Right atrium auricular region (tissue), 2 donors: ENCODE data around the gene VEPH1. TPM values are rescaled to one million over a fixed set of nuclear protein-coding genes. Genes with fewer than 3 reads are reported as not detected.

ENCODE experiments used
- DNase-seq: peaks from one replicate; pipeline ENCODE4 v3.0.0-alpha.2; 2019; ENCODE audit warnings: low spot score
- H3K27ac ChIP-seq, 2 donors: fragments of 200-600 bp; sonication (generic); 1 replicate in 1 of 2; 2 replicates in 1 of 2; pipeline ENCODE4 v1.5.1; 2016 to 2019
- H3K27me3 ChIP-seq, 2 donors: fragments of 200-600 bp; sonication (generic); one replicate each; pipeline versions ENCODE4 v1.5.1 to v1.6.0; 2017 to 2019
- H3K36me3 ChIP-seq: fragments of 200-600 bp; sonication (generic); one replicate; pipeline ENCODE4 v1.5.1; 2016
- H3K4me1 ChIP-seq, 2 donors: fragments of 200-600 bp; sonication (generic); one replicate each; pipeline versions ENCODE4 v1.5.1 to v1.6.0; 2017 to 2019
- H3K4me3 ChIP-seq, 2 donors: fragments of 200-600 bp; sonication (generic); 1 replicate in 1 of 2; 2 replicates in 1 of 2; pipeline ENCODE4 v1.5.1; 2017 to 2019; ENCODE audit warnings: mild to moderate bottlenecking in 1 of 2, moderate library complexity in 1 of 2
- H3K9me3 ChIP-seq, 2 donors: fragments of 200-600 bp; sonication (generic); one replicate each; pipeline ENCODE4 v1.5.1; 2019
- total RNA-seq, 2 donors: library from RNA; depleted of rRNA; stranded (reverse); fragments of >200 nt; gene quantifications; one replicate each; pipeline ENCODE4 v1.1.0, GENCODE V29; 2016
- TF ChIP-seq, protein P1 (sequence below), 2 donors: fragments of 200-600 bp; sonication (generic); IDR thresholded peaks; one replicate each; pipeline ENCODE4 v1.5.1; 2019; ENCODE audit warnings: antibody characterized with exemption in 2 of 2

VEPH1 gene
- total RNA-seq, 2 donors from 2014 or later: 0.48 to 0.86 TPM

DNA sequence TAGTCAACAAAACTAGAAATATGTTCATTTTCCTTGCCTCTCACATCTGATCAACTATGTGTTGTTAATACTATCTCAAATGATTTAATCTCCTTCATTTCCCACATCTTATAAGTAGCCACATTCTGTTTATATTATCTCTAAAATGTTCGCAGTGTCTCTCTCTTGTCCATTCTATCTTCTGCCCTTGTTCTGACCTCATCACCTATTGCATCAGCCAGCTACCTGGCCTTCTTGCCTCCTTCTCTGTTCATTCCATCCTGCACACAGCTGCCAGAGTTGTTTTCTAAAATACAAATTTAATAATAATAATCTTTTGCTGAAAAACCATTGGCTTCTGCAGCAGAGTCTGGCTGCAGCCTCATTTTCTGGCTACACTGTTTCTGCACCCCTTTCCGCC, 267.9 kb downstream of the VEPH1 start:
- no peak overlapping the region for H3K27ac ChIP-seq
- TF ChIP-seq, protein P1, sequence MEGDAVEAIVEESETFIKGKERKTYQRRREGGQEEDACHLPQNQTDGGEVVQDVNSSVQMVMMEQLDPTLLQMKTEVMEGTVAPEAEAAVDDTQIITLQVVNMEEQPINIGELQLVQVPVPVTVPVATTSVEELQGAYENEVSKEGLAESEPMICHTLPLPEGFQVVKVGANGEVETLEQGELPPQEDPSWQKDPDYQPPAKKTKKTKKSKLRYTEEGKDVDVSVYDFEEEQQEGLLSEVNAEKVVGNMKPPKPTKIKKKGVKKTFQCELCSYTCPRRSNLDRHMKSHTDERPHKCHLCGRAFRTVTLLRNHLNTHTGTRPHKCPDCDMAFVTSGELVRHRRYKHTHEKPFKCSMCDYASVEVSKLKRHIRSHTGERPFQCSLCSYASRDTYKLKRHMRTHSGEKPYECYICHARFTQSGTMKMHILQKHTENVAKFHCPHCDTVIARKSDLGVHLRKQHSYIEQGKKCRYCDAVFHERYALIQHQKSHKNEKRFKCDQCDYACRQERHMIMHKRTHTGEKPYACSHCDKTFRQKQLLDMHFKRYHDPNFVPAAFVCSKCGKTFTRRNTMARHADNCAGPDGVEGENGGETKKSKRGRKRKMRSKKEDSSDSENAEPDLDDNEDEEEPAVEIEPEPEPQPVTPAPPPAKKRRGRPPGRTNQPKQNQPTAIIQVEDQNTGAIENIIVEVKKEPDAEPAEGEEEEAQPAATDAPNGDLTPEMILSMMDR (IDR thresholded peaks at IDR 0.05): no peak
- no peaks in the 10 kb centered on the region for H3K9me3 ChIP-seq
- no peaks in the 10 kb centered on the region for H3K36me3 ChIP-seq
- no peaks in the 10 kb centered on the region for H3K27me3 ChIP-seq
- H3K4me3 ChIP-seq: no peak overlapping the region
- DNase-seq: no peak
- H3K4me1 ChIP-seq: no peaks in the 10 kb centered on the region

DNA sequence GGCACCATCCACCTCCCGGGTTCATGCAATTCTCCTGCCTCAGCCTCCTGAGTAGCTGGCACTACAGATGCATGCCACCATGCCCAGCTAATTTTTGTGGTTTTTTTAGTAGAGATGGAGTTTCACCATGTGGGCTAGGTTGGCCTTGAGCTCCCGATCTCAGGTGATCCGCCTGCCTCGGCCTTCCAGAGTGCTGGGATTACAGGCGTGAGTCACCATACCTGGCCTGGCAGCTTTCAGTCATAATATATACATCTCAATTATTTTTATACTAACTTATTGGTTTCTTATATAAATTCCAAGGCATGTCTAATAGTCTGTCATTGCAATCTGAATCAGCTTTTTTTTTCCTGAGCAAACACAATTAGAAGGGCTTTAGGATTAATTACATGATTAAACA, 269.3 kb downstream of the VEPH1 start:
- no peak for DNase-seq
- TF ChIP-seq, protein P1 (IDR thresholded peaks at IDR 0.05): no peak

DNA sequence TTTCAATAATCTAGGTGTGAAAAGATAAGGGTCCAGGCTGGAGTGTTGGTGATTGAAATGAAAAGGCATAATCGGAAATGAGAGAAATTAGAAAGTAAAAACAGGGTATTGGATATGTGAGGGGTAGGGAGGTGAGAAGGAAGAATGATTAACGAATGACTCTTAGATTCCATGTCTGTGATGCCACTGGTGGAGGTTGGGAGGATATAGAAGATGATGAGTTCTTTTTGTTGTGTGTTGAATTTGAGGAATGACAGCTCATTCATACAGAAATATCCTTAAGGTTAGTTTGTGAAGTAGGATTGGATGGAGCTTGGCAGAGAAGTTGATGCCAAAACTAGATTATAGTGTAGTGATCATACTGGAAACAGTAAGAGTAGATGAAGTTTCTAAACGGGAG, 271.1 kb downstream of the VEPH1 start:
- no peaks in the 10 kb centered on the region for H3K27me3 ChIP-seq
- TF ChIP-seq, protein P1 (IDR thresholded peaks at IDR 0.05): no peak
- no peak for DNase-seq

More for the DNA sequence above, 269.3 kb downstream of the VEPH1 start:
- Histone ChIP-seq H3K27me3 (no peaks in the 10 kb centered on the region), H3K4me1 (no peaks in the 10 kb centered on the region), H3K4me3 (no peak overlapping the region), H3K36me3 (no peaks in the 10 kb centered on the region), H3K27ac (no peak overlapping the region), H3K9me3 (no peaks in the 10 kb centered on the region)

DNA sequence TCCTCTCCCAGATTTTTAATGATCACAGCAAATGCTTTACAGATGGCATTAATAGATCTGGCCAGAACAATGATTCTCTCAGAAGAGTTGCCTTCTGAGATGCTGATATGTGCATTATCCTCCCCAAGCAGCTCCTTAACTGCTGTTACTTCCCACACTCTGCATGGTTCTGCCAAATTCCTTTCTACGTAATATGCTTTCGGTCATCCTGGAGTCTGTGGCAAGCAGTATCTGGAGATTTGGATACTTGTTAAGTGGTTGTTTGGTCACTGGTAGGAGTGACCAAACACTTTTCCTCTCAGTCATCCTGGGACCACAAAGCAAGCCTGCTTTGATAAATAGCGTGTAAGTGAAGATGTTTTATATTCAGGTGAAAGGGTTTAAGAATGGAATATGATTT, 272.1 kb downstream of the VEPH1 start:
- Histone ChIP-seq H3K4me3 (no peak overlapping the region), H3K4me1 (no peaks in the 10 kb centered on the region), H3K36me3 (no peaks in the 10 kb centered on the region), H3K27me3 (no peaks in the 10 kb centered on the region), H3K9me3 (no peaks in the 10 kb centered on the region), H3K27ac (no peak overlapping the region)
- TF ChIP-seq, protein P1 (IDR thresholded peaks at IDR 0.05): no peak
- no peak for DNase-seq

More for the DNA sequence above, 271.1 kb downstream of the VEPH1 start:
- no peaks in the 10 kb centered on the region for H3K36me3 ChIP-seq
- H3K4me3 ChIP-seq: no peak overlapping the region
- no peaks in the 10 kb centered on the region for H3K4me1 ChIP-seq
- H3K9me3 ChIP-seq: no peaks in the 10 kb centered on the region
- H3K27ac ChIP-seq: no peak overlapping the region

DNA sequence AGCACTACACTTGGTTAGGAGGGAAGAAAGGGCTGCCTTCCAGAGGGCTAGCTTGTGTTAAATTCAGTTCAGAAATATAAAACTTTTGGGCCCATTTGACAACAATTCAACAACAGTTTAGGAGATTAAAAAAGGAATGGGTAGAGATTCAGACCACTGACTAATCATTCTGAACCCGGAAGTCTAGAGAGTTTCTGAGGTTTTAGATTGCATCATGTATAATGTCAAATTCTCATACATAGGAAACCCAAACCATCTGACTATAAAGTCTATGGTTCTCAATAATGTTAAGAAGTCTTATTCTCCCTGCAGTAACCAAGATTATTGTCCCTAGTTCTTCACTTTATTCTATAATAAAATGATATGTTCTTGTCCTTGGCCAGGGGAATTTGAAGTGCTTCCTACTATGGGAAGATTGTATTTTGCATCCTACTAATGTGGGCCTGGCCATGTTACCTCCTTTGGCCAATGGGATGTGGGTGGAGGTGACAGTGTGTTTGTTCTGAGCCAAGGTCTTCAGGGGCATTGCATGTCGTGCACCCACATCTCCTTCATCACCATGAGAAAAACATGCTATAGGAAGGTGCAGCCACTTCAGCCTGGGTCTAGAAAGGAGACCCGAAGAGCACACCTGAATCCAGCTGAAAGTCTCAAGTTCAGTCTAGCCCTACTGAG, 276.9 kb downstream of the VEPH1 start:
- TF ChIP-seq, protein P1 (IDR thresholded peaks at IDR 0.05): no peak
- Histone ChIP-seq H3K4me3 (no peak overlapping the region), H3K36me3 (no peaks in the 10 kb centered on the region), H3K27me3 (no peaks in the 10 kb centered on the region), H3K4me1 (no peaks in the 10 kb centered on the region), H3K9me3 (no peaks in the 10 kb centered on the region), H3K27ac (no peak overlapping the region)
- DNase-seq: no peak

DNA sequence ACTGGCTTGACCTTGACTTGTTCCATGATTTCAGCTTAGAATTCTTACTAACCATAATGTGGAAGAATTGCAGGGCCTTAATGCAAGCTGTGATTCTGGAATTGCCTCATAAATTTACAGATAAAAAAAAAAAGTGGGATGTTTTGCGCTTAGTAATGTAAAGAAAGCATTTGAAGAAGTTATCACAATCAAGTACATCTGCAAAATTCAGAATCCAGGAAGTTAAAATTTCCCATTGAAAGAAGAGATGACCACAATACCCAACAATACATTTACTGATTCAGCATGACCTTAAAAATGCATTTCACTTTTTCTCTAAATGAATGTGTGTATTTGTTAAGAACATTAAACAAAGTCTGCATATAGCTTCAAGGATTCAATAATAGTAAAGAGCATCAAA, 278.2 kb downstream of the VEPH1 start:
- Histone ChIP-seq H3K27me3 (no peaks in the 10 kb centered on the region), H3K9me3 (no peaks in the 10 kb centered on the region), H3K36me3 (no peaks in the 10 kb centered on the region), H3K4me3 (no peak overlapping the region), H3K27ac (no peak overlapping the region), H3K4me1 (no peaks in the 10 kb centered on the region)
- DNase-seq: no peak
- TF ChIP-seq, protein P1 (IDR thresholded peaks at IDR 0.05): no peak
